GM19452 (cell line): ENCODE results near the gene TACC2.

Experiments used
- ATAC-seq: cut with Tn5 transposase; IDR thresholded peaks from one replicate; pipeline ENCODE4 v1.9.1; 2021; ENCODE audit not compliant: unreplicated experiment

Gene TACC2

GRCh38 chr10:122245136-122245535 lies 256.2 kb downstream of the TACC2 start:
- ATAC-seq: no peak

DNA sequence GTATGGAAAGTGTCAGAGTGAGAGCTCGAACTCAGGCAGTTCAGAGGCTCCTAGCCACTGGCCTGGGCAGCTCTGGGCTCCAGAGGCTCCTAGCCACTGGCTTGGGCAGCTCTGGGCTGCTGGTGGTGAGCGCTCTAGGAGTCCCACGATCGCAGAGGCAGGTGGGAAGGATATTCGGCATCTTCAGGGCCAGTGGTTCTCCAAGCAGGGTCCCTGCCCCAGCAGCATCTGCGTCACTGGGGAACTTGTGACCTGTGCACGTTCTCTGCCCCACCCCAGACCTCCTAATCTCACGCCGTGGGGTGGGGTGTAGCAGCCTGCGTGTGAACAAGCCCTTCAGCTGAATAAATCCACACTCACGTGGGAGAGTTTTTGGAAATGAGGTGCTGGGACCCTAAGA lies 256.9 kb downstream of the TACC2 start:
- no peak for ATAC-seq

DNA sequence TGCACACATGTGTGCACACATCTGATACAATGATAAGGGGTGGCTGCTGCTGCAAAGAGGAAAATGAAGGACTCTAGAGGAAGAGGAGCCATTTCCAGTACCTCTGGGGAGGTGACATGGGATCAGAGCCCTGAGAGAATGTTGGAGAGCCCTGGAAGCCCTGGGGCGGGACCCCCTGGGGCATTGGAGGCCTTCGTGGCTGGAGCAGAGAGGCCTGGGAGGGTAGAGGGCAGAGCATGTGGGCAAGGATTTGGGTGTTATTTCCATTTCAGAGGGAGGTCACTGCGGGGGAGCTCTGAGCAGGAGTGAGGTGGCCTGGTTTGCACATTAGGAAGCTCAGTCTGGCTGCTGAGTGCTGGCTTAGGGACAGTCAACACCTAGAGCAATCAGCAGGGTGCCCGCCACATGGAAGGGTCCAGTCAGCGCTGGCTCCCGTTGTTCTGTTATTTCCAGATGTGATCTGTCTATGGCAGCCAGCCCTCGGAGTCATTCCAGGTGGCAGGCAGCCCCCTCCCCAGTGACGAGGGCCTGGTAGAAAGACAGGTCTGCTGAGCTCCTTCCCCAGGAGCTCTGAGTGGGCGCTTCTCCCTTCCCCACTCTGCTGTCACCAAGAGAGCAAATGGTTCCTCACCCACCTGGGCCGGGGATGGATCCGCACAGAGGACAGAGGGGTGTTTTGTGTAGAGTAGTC lies 258.0 kb downstream of the TACC2 start:
- no peak for ATAC-seq

- ATAC-seq: no peak
Measured at GRCh38 chr10:122248356-122249302, 259.7 kb downstream of the TACC2 start.

GRCh38 chr10:122249303-122249850 lies 260.4 kb downstream of the TACC2 start:
- no peak for ATAC-seq

DNA sequence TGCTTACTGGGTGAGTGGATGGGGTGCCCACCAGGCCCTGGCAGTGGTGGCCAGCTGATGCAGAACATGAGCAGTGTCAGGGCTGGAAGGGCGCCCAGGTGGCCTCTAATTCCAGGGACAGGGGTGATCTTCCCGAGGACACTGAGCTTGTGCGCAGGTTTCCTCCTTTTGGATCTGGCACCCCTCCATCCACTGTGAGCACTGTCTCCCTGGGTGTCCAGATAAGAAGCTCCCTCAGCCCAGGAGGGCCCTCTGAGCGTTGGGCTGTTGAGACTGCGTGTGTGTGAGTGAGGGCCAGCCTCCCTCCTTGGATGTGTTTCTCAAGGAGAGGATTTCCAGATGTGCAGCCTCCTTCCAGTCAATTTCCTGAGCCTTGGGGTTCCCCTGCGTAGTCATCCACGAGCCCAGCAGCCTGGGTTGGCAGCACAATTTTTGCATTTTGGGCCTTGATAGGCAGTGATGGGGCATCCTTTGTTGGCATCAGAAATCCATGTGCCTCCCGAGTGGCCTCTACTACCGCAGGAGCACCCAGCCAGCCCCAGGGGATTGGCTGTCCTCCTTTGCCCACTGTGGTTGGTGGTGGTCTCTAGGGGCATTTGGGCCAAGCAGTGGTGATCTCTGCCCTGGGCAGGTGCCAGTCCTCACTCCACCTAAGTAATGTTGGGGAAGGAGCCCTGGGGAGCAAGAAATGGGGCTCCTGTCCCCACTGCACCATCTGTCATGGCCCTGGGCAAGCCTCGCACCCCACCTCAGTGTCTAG lies 261.2 kb downstream of the TACC2 start:
- ATAC-seq: no peak

- no peak for ATAC-seq
Measured at GRCh38 chr10:122251459-122252255, 262.7 kb downstream of the TACC2 start.

DNA sequence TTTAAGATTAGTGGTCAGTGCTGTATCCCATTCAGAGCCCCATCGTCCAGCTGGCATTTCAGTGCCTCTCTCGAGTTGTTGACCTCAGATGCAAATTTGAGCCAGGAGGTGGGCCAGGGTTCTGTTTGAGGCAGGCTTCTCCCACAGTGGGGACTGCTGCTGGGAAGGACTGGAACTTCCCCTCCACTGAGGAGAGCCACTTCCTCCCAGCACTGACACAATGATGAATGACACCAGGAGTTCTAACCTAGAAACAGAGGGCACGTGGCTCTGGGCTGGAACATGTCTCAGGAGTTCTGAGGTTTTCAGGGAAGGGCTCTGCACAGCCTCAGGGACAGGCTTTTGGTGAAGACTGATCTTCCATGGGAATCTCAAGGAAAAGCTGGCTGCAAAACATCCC lies 263.8 kb downstream of the TACC2 start:
- no peak for ATAC-seq

- ATAC-seq: no peak
Measured at GRCh38 chr10:122253605-122254004, 264.6 kb downstream of the TACC2 start.

DNA sequence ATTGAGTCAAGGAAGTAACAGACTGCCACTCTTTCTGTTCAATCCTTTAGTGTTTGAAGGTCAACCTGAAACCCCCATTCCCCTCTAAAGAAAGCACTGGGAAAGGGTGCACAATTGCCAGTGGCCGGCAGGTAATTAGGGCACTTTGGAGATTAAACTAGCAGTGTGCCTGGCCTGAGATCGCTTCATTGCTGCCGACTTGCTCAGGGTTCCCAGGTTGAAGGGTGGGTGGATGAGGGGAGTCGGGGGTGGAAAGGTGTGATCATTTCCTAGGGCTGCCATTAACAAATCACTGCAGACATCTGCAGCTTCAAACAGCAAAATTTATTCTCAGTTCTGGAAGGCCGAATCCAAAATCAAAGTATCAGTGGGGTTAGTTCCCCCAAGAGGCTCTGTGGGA lies 265.9 kb downstream of the TACC2 start:
- no peak for ATAC-seq

DNA sequence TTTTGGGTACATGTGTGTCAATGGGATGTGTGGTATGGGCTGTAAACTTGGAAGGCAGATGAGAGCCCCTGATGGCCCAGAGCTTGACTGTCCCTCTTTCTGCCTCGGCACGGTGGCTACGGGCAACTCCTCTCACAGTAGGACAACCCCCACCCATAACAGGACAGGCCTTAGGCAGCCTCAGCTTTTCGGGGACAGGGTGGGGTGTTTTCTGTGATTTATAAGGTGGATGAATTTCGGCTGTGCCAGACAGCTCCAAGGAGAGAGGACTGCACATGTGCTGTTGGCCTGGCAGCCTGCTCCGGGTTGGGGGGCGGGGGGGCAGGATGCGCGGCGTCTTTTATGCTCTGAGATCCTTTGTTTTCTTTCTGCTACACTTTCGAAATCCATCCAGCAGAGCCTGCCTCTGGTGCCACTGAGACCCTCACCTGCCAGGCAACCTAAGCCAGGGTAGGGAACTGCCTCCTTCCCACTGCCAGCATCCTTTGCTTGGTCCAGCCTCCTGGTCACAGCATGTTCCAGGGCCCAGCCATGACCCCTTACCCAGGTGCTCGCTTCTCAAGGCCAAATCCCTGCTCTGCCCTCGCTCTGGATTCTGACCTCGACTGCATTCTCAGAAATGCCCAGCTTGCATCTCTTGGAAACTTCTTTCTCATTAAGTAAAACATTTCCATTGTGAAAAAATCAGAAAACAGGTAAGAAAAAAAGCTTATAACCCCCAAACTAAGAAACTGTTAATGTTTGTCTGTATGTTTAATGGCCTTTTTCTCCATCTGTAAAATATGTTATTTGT lies 266.7 kb downstream of the TACC2 start:
- no peak for ATAC-seq

GRCh38 chr10:122257041-122257440 lies 268.1 kb downstream of the TACC2 start:
- ATAC-seq: no peak

DNA sequence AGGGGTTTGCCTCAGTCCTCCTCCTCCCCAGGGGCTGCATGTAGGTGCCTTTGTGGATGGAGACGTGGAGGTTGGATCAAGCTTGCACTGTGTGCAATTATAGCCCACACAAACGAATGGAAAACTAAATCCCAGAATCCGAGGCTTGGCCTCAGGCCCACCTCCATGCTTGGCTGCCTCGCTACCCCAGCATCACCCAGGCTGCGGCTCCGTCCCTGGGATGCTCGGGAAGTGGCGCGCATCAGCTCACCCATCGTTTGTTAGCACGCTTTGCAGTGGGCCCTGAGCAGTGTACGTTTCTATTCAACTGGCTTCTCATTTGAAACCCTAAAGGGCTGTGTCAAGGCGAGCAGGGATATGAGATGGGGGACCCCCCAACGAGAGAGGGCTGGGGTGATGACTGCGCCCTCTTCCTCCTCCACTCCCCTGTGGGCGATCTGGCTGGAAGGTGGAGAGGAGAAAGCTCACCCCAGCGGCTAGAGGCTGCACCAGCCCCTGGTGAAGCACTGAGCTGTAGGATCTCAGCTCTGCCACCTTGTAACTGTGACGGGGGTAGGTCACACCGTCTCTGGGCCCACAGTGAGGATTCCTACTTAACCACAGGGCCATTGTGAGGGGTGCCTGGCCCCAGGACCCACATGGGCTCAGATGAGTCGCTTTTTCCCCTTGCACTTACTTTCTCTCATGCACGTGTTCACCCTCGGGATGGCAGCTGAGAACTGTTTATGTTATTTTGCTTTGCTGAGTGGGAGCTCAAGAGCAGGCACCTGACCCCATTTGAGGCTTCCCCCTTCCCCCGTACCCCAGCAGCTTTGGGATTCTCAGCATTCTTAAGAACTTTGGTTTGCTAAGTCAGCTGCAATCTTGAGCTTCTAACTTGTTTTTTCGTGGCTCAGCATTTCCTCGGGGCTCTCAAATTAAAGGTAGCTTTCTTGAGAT lies 269.4 kb downstream of the TACC2 start:
- ATAC-seq: no peak

DNA sequence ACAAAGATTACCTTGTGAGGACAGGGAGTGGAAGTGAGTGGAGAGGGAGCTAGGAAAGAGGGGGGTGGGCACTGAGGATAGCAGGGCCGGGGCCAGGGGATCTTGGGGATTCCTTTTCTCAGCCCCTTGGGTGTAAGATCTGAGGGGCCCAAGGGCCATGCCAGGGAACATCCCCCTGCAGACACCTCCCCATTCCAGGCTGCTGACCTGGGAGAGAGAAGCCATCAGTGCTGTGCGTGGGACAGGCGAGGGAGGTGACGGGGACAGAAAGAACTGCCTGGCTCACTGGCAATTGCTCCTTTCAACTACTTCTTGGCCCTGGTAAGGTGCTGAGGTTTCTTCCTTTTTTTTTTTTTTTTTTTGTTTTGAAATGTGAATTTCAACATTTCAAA lies 270.1 kb downstream of the TACC2 start:
- no peak for ATAC-seq

GRCh38 chr10:122261584-122261983 lies 272.6 kb downstream of the TACC2 start:
- ATAC-seq: no peak

GRCh38 chr10:122263971-122264370 lies 275.0 kb downstream of the TACC2 start:
- ATAC-seq: no peak

- ATAC-seq: no peak
Measured at GRCh38 chr10:122264436-122264835, 275.5 kb downstream of the TACC2 start.

- ATAC-seq: no peak
Measured at GRCh38 chr10:122264931-122265330, 276.0 kb downstream of the TACC2 start.

DNA sequence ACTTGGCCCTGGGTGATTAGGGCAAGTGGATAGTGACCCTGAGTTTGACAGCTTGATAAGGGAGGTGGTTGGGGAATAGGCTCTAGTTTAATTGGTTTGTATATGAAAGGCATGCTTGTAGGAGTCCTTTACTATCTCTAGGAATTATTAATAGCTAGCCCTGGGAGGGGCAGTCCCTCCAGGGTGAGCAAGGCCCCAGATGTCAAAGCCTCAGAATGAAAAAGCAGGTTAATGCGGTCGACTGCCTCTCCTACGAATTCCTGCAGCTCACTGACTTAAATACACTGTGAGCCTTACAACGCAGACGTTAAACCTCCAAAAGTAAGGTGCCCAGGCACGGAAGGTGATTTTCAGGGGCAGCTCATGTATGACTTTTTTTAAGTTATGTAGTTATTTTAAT lies 276.9 kb downstream of the TACC2 start:
- ATAC-seq: no peak
